Transverse colon (tissue), 3 donors: ENCODE data around the gene PSPH.
A peak's percentile ranks its signal among the peaks of the same experiment; 100 is the strongest.
"Not testable (repeated sequence)": the region's sequence is repeated elsewhere in the genome, so short reads cannot be mapped to it uniquely, and the experiment has no call there.

Experiments used
- POLR2A ChIP-seq: fragments of 450-650 bp; IDR thresholded peaks from one replicate; pipeline ENCODE4 v1.6.1; 2016; ENCODE audit warnings: antibody characterized with exemption, mild to moderate bottlenecking, moderate library complexity
- TF ChIP-seq, protein P1 (sequence below), 5 experiments: fragments of 200-600 bp in 3 of 5; fragments of 450-650 bp in 2 of 5; sonication (generic) in 3 of 5; IDR thresholded peaks; 1 replicate in 2 of 5; 2 replicates in 3 of 5; pipeline ENCODE4 v1.5.1; 2016 to 2017; ENCODE audit warnings: antibody characterized with exemption in 5 of 5, inconsistent platforms in 3 of 5, mild to moderate bottlenecking in 2 of 5, moderate library complexity in 1 of 5

GRCh38 chr7:56048763-56049162 is 2.5 kb downstream of the PSPH start:
- not testable (repeated sequence) for TF ChIP-seq POLR2A
- TF ChIP-seq, protein P1, sequence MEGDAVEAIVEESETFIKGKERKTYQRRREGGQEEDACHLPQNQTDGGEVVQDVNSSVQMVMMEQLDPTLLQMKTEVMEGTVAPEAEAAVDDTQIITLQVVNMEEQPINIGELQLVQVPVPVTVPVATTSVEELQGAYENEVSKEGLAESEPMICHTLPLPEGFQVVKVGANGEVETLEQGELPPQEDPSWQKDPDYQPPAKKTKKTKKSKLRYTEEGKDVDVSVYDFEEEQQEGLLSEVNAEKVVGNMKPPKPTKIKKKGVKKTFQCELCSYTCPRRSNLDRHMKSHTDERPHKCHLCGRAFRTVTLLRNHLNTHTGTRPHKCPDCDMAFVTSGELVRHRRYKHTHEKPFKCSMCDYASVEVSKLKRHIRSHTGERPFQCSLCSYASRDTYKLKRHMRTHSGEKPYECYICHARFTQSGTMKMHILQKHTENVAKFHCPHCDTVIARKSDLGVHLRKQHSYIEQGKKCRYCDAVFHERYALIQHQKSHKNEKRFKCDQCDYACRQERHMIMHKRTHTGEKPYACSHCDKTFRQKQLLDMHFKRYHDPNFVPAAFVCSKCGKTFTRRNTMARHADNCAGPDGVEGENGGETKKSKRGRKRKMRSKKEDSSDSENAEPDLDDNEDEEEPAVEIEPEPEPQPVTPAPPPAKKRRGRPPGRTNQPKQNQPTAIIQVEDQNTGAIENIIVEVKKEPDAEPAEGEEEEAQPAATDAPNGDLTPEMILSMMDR (IDR thresholded peaks at IDR 0.05), result peak in 1 of 5 experiments; percentile 13
